IMR-90 (cell line): ENCODE measurements around the gene OSM. TPM values are rescaled to one million over a fixed set of nuclear protein-coding genes. Genes with fewer than 3 reads are reported as not detected.
A peak's percentile ranks its signal among the peaks of the same experiment; 100 is the strongest.

ENCODE experiments used
- ATAC-seq: fragments of 200-7000 bp; cut with Tn5 transposase; 2 replicates; pipeline ENCODE4 v1.9.1; 2020; ENCODE audit warnings: low read depth, mild to moderate bottlenecking, moderate library complexity
- BruUV-seq: library from RNA; stranded (reverse); fragments of 400-500 nt; replicated peaks from 2 replicates; lab custom pipeline; 2021; lab: Mats Ljungman, UMichigan
- CTCF ChIA-PET: fragments of 300-600 bp; formaldehyde crosslinking; extraction: SDS; loops from one replicate; lab custom pipeline; 2021; ENCODE audit warnings: antibody characterized with exemption; lab: Yijun Ruan, JAX
- POLR2A ChIA-PET: fragments of 300-600 bp; sonication (Branson Sonifier 250); formaldehyde crosslinking; loops from one replicate; lab custom pipeline; 2022; ENCODE audit warnings: antibody characterized with exemption; ENCODE audit not compliant: unreplicated experiment; lab: Charles Lee
- DNase-seq: peaks from one replicate; pipeline ENCODE4 v3.0.0; 2013
- H2AFZ ChIP-seq: replicated peaks from 2 replicates; pipeline ENCODE3; 2013; ENCODE audit warnings: low read length, mild to moderate bottlenecking; ENCODE audit not compliant: poor library complexity
- H2AK5ac ChIP-seq: 2 replicates; pipeline ENCODE4 v1.6.1; 2013; ENCODE audit warnings: low read depth, low read length, inconsistent platforms
- H2AK9ac ChIP-seq: replicated peaks from 2 replicates; pipeline ENCODE3; 2013; ENCODE audit warnings: mild to moderate bottlenecking, low read depth, low read length, moderate library complexity; ENCODE audit not compliant: poor library complexity
- H2BK120ac ChIP-seq: 2 replicates; pipeline ENCODE4 v1.6.1; 2013; ENCODE audit warnings: low read depth, low read length, inconsistent platforms
- H2BK15ac ChIP-seq: 3 replicates; pipeline ENCODE4 v1.6.1; 2013; ENCODE audit warnings: low read depth, low read length, inconsistent platforms
- H2BK20ac ChIP-seq: 2 replicates; pipeline ENCODE4 v1.6.1; 2013; ENCODE audit warnings: low read depth, mild to moderate bottlenecking, inconsistent platforms, low read length, moderate library complexity
- H2BK5ac ChIP-seq: 2 replicates; pipeline ENCODE4 v1.6.1; 2013; ENCODE audit warnings: mild to moderate bottlenecking, low read depth, low read length, inconsistent platforms; ENCODE audit not compliant: poor library complexity, severe bottlenecking
- H3K14ac ChIP-seq: replicated peaks from 2 replicates; pipeline ENCODE4 v1.6.1; 2013; ENCODE audit warnings: low read depth, low read length, inconsistent platforms
- H3K18ac ChIP-seq: 2 replicates; pipeline ENCODE4 v1.6.1; 2013; ENCODE audit warnings: low read depth, low read length, control low read depth
- H3K23ac ChIP-seq: 2 replicates; pipeline ENCODE4 v1.6.1; 2013; ENCODE audit warnings: low read depth, low read length, inconsistent platforms
- H3K27ac ChIP-seq: 2 replicates; pipeline ENCODE4 v1.5.1; 2013; ENCODE audit warnings: mild to moderate bottlenecking, control low read depth, low read length; ENCODE audit not compliant: insufficient read depth
- H3K27me3 ChIP-seq: 2 replicates; pipeline ENCODE4 v1.6.1; 2013; ENCODE audit warnings: low read length; ENCODE audit not compliant: control insufficient read depth, insufficient read depth
- H3K36me3 ChIP-seq: 2 replicates; pipeline ENCODE4 v1.6.1; 2013; ENCODE audit warnings: low read length, mixed read lengths; ENCODE audit not compliant: control insufficient read depth, insufficient read depth
- H3K4ac ChIP-seq: 2 replicates; pipeline ENCODE4 v1.6.1; 2013; ENCODE audit warnings: low read depth, low read length, inconsistent platforms
- H3K4me1 ChIP-seq: 2 replicates; pipeline ENCODE4 v1.6.1; 2013; ENCODE audit warnings: low read length, mixed read lengths; ENCODE audit not compliant: control insufficient read depth, insufficient read depth
- H3K4me2 ChIP-seq: 2 replicates; pipeline ENCODE4 v1.6.1; 2013; ENCODE audit warnings: low read depth, mild to moderate bottlenecking, control low read depth, low read length, moderate library complexity
- H3K4me3 ChIP-seq: 2 replicates; pipeline ENCODE4 v1.5.1; 2013; ENCODE audit warnings: low read depth, mild to moderate bottlenecking, control low read depth, low read length, moderate library complexity; ENCODE audit not compliant: insufficient read depth
- H3K56ac ChIP-seq: 2 replicates; pipeline ENCODE4 v1.6.1; 2013; ENCODE audit warnings: low read length, inconsistent platforms; ENCODE audit not compliant: insufficient read depth; ENCODE audit errors: extremely low read depth
- H3K79me1 ChIP-seq, 2 experiments: 2 replicates each; pipeline ENCODE4 v1.6.1; 2013; ENCODE audit warnings: low read length in 2 of 2, inconsistent platforms in 1 of 2, low read depth in 1 of 2
- H3K9ac ChIP-seq: 2 replicates; pipeline ENCODE4 v1.6.1; 2013; ENCODE audit warnings: low read depth, low read length, control low read depth
- H3K9me1 ChIP-seq: 2 replicates; pipeline ENCODE4 v1.6.1; 2013; ENCODE audit warnings: low read length, inconsistent platforms; ENCODE audit not compliant: insufficient read depth
- H3K9me3 ChIP-seq: 2 replicates; pipeline ENCODE4 v1.6.1; 2013; ENCODE audit warnings: low read length; ENCODE audit not compliant: control insufficient read depth, insufficient read depth
- H4K20me1 ChIP-seq: 2 replicates; pipeline ENCODE4 v1.6.1; 2013; ENCODE audit warnings: low read length, inconsistent platforms; ENCODE audit not compliant: insufficient read depth
- H4K5ac ChIP-seq: 2 replicates; pipeline ENCODE4 v1.6.1; 2013; ENCODE audit warnings: mild to moderate bottlenecking, low read depth, low read length, control low read depth
- H4K8ac ChIP-seq, 2 experiments: 2 replicates each; pipeline ENCODE4 v1.6.1; 2013; ENCODE audit warnings: low read depth in 2 of 2, low read length in 2 of 2, control low read depth in 1 of 2, inconsistent platforms in 1 of 2
- H4K91ac ChIP-seq: 2 replicates; pipeline ENCODE4 v1.6.1; 2013; ENCODE audit warnings: low read depth, low read length, inconsistent platforms; ENCODE audit not compliant: insufficient read depth
- BHLHE40 ChIP-seq: fragments of 150-350 bp; IDR thresholded peaks from 2 replicates; pipeline ENCODE4 v1.6.1; 2016; ENCODE audit warnings: mild to moderate bottlenecking, low read depth, low read length
- CEBPB ChIP-seq: IDR thresholded peaks from 2 replicates; pipeline ENCODE4 v1.6.1; 2012; ENCODE audit warnings: low read depth, low read length, improper control_type of control experiment
- CHD1 ChIP-seq: IDR thresholded peaks from 2 replicates; pipeline ENCODE4 v1.6.1; 2012; ENCODE audit warnings: low read depth, low read length, improper control_type of control experiment
- FOS ChIP-seq: fragments of 150-350 bp; IDR thresholded peaks from 2 replicates; pipeline ENCODE4 v1.6.1; 2016; ENCODE audit warnings: low read depth, low read length
- MAFK ChIP-seq: IDR thresholded peaks from 2 replicates; pipeline ENCODE4 v1.6.1; 2012; ENCODE audit warnings: low read depth, low read length, improper control_type of control experiment
- MAZ ChIP-seq: IDR thresholded peaks from 2 replicates; pipeline ENCODE4 v1.6.1; 2012; ENCODE audit warnings: low read depth, mild to moderate bottlenecking, low read length, improper control_type of control experiment, moderate library complexity, borderline replicate concordance
- MXI1 ChIP-seq: IDR thresholded peaks from 2 replicates; pipeline ENCODE4 v1.6.1; 2012; ENCODE audit warnings: low read depth, mild to moderate bottlenecking, low read length, moderate library complexity, borderline replicate concordance
- NFE2L2 ChIP-seq: fragments of 150-350 bp; IDR thresholded peaks from 2 replicates; pipeline ENCODE4 v1.6.1; 2016; ENCODE audit warnings: low read depth, mild to moderate bottlenecking, low read length
- RAD21 ChIP-seq: IDR thresholded peaks from 2 replicates; pipeline ENCODE4 v1.6.1; 2012; ENCODE audit warnings: low read length, improper control_type of control experiment
- RCOR1 ChIP-seq: IDR thresholded peaks from 2 replicates; pipeline ENCODE4 v1.6.1; 2012; ENCODE audit warnings: mild to moderate bottlenecking, low read length, improper control_type of control experiment; ENCODE audit not compliant: insufficient replicate concordance
- RFX5 ChIP-seq: IDR thresholded peaks from 2 replicates; pipeline ENCODE4 v1.8.0; 2012; ENCODE audit warnings: low read depth, mild to moderate bottlenecking, low read length, moderate library complexity
- SMC3 ChIP-seq: fragments of 150-350 bp; IDR thresholded peaks from 2 replicates; pipeline ENCODE4 v1.6.1; 2016; ENCODE audit warnings: low read depth, mild to moderate bottlenecking, antibody characterized with exemption, low read length, moderate library complexity
- WGBS, 2 experiments: methylation state at CpG; one replicate each; pipeline versions ENCODE4 v1.1.5 to v1.1.7; 2013; ENCODE audit warnings: missing lambda C conversion rate in 2 of 2; ENCODE audit not compliant: insufficient read length in 1 of 2; ENCODE audit errors: extremely low coverage in 2 of 2; 5-methylcytosine and 5-hydroxymethylcytosine counted together
- dilution Hi-C: fragments of 300-500 bp; cut with HindIII; formaldehyde crosslinking; loops from one replicate; pipeline ENCODE4 v1.14.3; 2018; ENCODE audit warnings: low sequenced_read_pairs; ENCODE audit not compliant: unreplicated experiment
- in situ Hi-C: fragments of 300-500 bp; cut with MboI; formaldehyde crosslinking; loops from 3 replicates; pipeline ENCODE4 v1.14.3; 2019; ENCODE audit warnings: low sequenced_read_pairs, inconsistent platforms, mixed read lengths
- intact Hi-C: fragments of 100-400 bp; cut with micrococcal nuclease; formaldehyde crosslinking; loops from 2 replicates; pipeline ENCODE4 v1.10.0; 2022
- polyA plus RNA-seq, 3 experiments: library from polyadenylated mRNA; depleted of rRNA; stranded (reverse); fragments of >200 nt; gene quantifications; 2 replicates each; pipeline ENCODE4 v1.2.3, GENCODE V29; 2012; ENCODE audit warnings: low replicate concordance in 1 of 3
- total RNA-seq: library from RNA; depleted of rRNA; stranded (reverse); fragments of >200 nt; gene quantifications from 2 replicates; pipeline ENCODE4 v1.2.3, GENCODE V29; 2012
- TF ChIP-seq, protein P1 (sequence below): fragments of 150-350 bp; IDR thresholded peaks from 2 replicates; pipeline ENCODE4 v1.6.1; 2017; ENCODE audit warnings: mild to moderate bottlenecking, antibody characterized with exemption, low read length, low read depth
- TF ChIP-seq, protein P2 (sequence below): conservative IDR thresholded peaks from 2 replicates; pipeline ENCODE4 v1.5.1; 2012; ENCODE audit warnings: mild to moderate bottlenecking, low read depth, low read length, improper control_type of control experiment
- TF ChIP-seq, protein P3 (sequence below): fragments of 150-350 bp; IDR thresholded peaks from 2 replicates; pipeline ENCODE4 v1.6.1; 2016; ENCODE audit warnings: low read depth, mild to moderate bottlenecking, low read length, moderate library complexity, borderline replicate concordance

Gene OSM
- total and polyA plus RNA-seq, 2 of the 4 experiments (the other 2 are of a cell fraction): not detected

DNA sequence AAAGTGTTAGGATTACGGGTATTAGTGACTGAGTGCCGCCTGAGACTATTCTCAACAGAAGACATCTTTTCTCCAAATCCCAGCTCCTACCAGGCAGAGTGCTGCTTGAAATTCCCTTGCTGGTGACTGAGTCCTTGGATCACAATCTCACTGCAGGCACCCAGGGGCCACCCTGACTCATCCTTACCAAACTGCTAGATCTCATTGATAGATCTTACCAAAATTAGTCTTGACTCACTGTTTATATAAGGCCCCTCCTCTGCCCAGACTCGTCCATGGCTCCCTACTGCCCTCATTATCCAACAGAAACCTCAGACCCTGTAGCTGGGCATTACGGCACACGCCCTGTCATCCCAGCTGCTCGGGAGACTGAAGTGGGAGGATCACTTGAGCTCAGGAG, 45.4 kb upstream of the OSM start:
- Histone ChIP-seq H3K4me2 (no peak overlapping the region), H3K18ac (no peak overlapping the region), H3K4me3 (no peak overlapping the region), H3K14ac (no peak overlapping the region), H2AK5ac (peak overlapping the region; percentile 47), H2BK20ac (no peak overlapping the region), H3K27me3 (no peaks in the 10 kb centered on the region), H3K9me3 (no peaks in the 10 kb centered on the region), H4K91ac (no peak overlapping the region), H3K36me3 (no peaks in the 10 kb centered on the region), H4K20me1 (peaks cover 75% of the 10 kb centered on the region), H2BK5ac (peak overlapping the region; percentile 1), H3K27ac (no peak overlapping the region), H3K4ac (0 out of 2 replicates have a peak overlapping the region, but pooled peaks have one; percentile 25), H4K5ac (no peak overlapping the region), H2AFZ (no peak overlapping the region), H2BK15ac (no peak overlapping the region), H3K9me1 (peaks cover 64% of the 10 kb centered on the region), H4K8ac (no peak overlapping the region), H3K23ac (no peak overlapping the region), H3K56ac (no peak overlapping the region), H2AK9ac (no peak overlapping the region), H3K79me1 (peaks cover 40 to 91% of the 10 kb centered on the region in 2 experiments), H3K9ac (no peak overlapping the region), H3K4me1 (peaks cover 51% of the 10 kb centered on the region), H2BK120ac (no peak overlapping the region)
- ChIA-PET CTCF (no interaction called here), POLR2A (interaction anchor here (0.6 kb wide), 1 partner anchor 24 kb away, joined by 4 read pairs; no protein-coding TSS in a partner anchor)
- intact Hi-C loops (no loop called here), in situ Hi-C loops (no loop called here), dilution Hi-C loops (no loop called here)
- WGBS, 2 experiments: 90% methylated on average over 2 of the region's 6 CpGs; no CpG with 5 or more reads in 1 of the 2 experiments
- TF ChIP-seq MXI1: no peak
- peak; percentile 36; the same call in 1 of the 2 replicates for TF ChIP-seq NFE2L2
- no peak for TF ChIP-seq SMC3
- peak; percentile 90 for TF ChIP-seq RCOR1
- peak; percentile 75 for TF ChIP-seq FOS
- no peak for TF ChIP-seq RFX5
- no peak for TF ChIP-seq RAD21
- TF ChIP-seq MAFK: no peak
- no peak for TF ChIP-seq MAZ
- TF ChIP-seq, protein P1, sequence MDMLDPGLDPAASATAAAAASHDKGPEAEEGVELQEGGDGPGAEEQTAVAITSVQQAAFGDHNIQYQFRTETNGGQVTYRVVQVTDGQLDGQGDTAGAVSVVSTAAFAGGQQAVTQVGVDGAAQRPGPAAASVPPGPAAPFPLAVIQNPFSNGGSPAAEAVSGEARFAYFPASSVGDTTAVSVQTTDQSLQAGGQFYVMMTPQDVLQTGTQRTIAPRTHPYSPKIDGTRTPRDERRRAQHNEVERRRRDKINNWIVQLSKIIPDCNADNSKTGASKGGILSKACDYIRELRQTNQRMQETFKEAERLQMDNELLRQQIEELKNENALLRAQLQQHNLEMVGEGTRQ: no peak
- TF ChIP-seq, protein P2, sequence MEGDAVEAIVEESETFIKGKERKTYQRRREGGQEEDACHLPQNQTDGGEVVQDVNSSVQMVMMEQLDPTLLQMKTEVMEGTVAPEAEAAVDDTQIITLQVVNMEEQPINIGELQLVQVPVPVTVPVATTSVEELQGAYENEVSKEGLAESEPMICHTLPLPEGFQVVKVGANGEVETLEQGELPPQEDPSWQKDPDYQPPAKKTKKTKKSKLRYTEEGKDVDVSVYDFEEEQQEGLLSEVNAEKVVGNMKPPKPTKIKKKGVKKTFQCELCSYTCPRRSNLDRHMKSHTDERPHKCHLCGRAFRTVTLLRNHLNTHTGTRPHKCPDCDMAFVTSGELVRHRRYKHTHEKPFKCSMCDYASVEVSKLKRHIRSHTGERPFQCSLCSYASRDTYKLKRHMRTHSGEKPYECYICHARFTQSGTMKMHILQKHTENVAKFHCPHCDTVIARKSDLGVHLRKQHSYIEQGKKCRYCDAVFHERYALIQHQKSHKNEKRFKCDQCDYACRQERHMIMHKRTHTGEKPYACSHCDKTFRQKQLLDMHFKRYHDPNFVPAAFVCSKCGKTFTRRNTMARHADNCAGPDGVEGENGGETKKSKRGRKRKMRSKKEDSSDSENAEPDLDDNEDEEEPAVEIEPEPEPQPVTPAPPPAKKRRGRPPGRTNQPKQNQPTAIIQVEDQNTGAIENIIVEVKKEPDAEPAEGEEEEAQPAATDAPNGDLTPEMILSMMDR: no peak
- TF ChIP-seq, protein P3, sequence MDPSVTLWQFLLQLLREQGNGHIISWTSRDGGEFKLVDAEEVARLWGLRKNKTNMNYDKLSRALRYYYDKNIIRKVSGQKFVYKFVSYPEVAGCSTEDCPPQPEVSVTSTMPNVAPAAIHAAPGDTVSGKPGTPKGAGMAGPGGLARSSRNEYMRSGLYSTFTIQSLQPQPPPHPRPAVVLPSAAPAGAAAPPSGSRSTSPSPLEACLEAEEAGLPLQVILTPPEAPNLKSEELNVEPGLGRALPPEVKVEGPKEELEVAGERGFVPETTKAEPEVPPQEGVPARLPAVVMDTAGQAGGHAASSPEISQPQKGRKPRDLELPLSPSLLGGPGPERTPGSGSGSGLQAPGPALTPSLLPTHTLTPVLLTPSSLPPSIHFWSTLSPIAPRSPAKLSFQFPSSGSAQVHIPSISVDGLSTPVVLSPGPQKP: no peak
- peak; percentile 9; the same call in 1 of the 2 replicates for TF ChIP-seq BHLHE40
- no peak for TF ChIP-seq CHD1
- no peak for TF ChIP-seq CEBPB
- peak; percentile 19 for ATAC-seq
- peak; percentile 83 for DNase-seq
- no TSS peak for BruUV-seq
